Astrocyte (in vitro differentiated cells and primary cell): ENCODE data around the gene DAAM2.

ENCODE experiments used
- CTCF ChIP-seq: IDR thresholded peaks from 2 replicates; pipeline ENCODE4 v1.5.1; 2011; ENCODE audit warnings: low read depth, mild to moderate bottlenecking, inconsistent platforms, low read length, moderate library complexity; ENCODE audit not compliant: insufficient read depth
- EZH2 ChIP-seq: IDR thresholded peaks from 2 replicates; pipeline ENCODE4 v1.6.1; 2012; ENCODE audit warnings: mild to moderate bottlenecking, low read length, inconsistent platforms; ENCODE audit not compliant: insufficient read depth

DNA sequence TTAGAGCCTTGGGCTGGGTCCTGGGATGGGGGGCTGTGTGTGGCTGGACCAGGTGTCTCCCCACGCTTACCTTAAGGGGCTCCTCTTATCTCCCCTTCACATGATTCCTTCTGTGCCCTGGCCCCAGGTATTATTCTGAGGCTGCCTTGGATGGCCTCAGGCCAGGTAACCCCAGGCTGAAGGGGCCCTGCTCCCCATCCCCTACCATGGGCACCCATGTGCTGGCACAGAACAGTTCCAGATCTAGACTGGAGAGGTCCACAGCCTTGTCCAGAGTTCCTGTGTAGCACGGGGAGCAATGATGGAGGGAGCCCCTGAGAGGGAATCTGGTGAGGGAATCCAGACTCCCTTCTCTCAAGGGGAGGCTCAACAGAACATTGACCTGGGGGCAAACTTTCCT, 110.0 kb downstream of the DAAM2 start:
- TF ChIP-seq CTCF (no peak), EZH2 (no peak)
